IPS-NIHi7 (cell line): ENCODE results near the gene FBXW11.
A peak's percentile ranks its signal among the peaks of the same experiment; 100 is the strongest.
"Not testable (repeated sequence)": the region's sequence is repeated elsewhere in the genome, so short reads cannot be mapped to it uniquely, and the experiment has no call there.

Experiments used
- DNase-seq: peaks from one replicate; pipeline ENCODE4 v3.0.0; 2012; ENCODE audit warnings: mixed read lengths; ENCODE audit errors: extremely low spot score

FBXW11 gene

DNA sequence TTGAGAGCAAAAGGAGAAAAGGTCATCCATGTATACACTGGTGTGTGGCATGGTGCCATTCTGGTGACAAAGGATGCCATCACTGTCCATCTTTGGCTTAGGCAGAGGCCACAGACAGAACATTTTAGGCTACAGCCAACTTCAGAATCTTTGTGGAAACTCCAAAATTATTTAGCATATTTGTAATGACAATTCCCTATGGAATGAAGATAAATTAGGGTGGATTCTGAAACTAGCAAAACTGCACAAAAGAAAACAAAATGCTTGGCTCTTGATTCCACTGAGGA, 92.5 kb downstream of the FBXW11 start:
- DNase-seq: no peak

DNA sequence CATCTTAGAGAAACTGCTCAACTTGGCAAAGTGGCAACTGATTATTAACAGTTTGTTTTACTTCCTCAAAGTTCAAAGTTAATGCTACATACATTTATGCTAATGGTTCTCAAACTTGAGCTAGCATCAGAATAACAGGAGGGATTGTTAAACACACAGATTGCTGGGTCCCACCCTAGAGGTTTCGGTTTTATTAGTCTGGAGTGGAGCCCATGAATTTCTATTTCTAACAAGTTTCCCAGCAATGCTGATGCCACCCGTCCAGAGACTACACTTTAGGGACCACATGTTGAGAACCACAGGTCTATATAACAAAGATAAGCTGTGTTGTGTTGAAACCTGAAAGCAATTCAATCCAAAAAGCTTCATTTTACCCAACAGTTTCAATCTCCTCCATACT, 95.3 kb downstream of the FBXW11 start:
- no peak for DNase-seq

DNA sequence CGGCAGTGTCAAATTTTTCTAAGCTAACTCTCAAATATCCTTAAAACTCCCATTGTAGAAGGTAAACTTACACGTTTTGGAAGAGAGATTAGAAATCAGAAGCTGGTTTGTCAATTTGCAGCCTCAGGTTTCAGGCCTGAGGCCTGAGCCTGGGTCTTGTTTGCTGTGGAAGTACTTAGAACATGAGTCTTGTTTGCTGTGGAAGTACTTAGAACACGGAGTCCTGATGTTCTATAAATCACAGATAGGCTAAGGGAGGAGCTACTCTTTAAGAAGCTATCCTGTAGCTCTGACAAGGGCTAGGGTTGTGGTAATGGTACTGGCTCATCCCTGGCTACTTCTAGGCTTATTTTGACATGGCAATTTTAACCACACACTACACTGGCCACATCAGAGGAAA, 97.8 kb downstream of the FBXW11 start:
- DNase-seq: no peak

- DNase-seq: peak; percentile 51
These were observed 98.6 kb downstream of the FBXW11 start for GRCh38 chr5:171907725-171908343.

GRCh38 chr5:171906703-171907590, 99.5 kb downstream of the FBXW11 start:
- DNase-seq: no peak

- no peak for DNase-seq
These were observed 100.3 kb downstream of the FBXW11 start for GRCh38 chr5:171906066-171906570.

DNA sequence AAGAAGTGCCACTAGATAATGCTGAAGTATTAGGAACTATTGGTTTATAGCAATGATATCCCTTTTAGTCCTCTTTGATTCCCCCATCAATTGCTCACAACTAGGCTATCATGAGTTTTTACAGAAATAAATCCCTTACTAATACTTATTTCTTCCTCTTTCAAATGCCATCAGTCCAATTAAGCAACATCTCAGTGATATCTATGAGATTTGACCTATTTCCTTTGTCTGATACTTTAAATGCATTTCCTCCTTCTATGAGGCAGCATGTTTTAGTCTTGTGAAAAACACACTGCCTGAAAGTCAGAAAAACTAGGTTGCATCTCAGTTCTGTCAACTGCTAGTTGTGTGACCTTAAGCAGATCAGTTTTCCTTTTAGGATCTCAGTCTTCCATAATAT, 101.6 kb downstream of the FBXW11 start:
- DNase-seq: no peak

DNA sequence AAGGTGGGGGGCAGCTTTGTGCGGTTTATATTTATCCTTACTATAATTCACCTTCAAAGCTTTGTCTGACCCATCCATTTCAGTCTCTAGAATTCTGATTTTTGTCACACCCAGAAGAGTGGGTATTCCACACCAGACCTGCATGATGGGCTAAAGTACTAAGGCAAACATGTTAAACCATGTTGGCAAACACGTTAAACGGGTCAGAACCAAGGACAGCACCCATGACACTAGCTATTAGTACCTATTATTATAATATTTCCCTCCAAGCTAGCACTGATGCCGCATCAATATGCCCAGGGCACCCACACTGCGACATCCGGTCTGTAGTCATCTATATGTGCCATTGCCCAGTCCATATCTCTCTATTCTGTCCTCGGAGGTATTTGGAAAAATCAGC, 104.7 kb downstream of the FBXW11 start:
- DNase-seq: no peak

DNA sequence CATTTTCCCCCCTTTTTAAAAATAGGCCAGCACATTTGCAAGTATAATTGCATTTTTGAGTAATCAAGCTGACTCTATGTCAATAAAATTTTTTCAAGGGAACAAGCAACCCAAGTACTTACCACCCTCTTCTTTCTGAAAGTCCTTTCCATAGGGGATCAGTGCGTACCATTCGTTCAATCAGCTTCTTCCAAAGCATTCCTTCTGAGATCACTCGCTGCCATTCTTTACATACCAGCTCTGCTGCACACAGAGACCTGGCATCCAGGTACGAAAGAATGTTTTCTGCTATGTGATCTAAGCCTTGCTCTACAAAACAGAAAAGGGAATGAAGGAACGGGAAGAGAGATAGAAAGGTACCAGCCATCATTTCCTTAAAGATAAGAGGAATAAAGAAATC, 106.6 kb downstream of the FBXW11 start:
- no peak for DNase-seq

- no peak for DNase-seq
These were observed 107.6 kb downstream of the FBXW11 start for GRCh38 chr5:171898879-171899278.

DNA sequence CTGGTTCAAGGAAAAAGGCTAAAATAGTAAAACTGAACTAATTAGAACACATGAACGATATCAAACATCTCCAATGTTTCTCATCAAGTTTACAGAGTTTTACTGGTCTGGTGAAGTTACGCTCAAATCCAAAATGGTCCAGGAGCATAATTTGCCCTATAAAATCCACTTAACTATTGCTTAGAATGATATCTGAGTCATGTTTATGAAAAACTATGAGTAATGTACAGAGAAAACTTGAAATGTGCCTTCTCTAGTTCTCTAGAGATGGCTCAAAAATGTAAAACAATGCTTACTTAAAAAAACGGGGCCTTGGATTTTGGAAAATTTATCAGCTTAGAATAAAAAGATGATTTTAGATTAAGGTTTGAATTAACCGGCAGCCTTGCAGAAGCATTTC, 108.1 kb downstream of the FBXW11 start:
- no peak for DNase-seq

DNA sequence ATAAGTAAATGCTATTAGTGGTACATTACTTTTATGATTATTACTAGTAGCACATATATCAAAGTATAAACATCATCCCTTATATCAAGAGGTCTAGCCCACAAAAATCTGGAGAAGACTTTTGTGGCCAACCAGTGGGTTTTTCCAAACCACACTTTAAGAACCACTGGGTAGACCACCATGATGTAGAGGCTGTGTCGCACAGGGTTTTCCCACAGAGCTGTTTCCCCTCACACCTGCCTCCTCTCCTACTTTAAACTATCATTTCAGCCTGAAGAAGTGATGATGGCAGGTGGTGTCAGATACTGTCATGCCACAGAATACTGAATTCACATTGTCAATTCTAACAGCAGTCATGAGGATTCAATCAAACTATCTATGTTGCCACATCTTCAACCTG, 109.2 kb downstream of the FBXW11 start:
- DNase-seq: no peak

DNA sequence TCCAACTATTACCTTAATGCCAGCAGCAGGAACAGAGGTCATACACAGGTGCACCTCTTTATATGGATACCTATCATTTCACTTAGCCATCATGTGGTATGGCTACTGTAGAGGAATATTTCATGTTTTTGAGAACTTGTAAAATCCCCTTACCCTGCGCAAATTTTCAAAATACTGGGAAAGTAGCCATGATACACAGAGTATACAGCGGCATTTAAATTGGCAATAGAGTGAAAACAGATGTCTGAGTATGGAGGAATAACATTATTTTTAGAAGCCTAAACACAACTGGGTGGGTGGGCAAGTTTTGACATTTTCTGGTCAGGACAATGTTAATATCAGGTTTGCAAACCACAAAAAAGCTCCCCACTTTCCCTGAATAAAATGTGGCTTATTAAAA, 111.4 kb downstream of the FBXW11 start:
- no peak for DNase-seq

DNA sequence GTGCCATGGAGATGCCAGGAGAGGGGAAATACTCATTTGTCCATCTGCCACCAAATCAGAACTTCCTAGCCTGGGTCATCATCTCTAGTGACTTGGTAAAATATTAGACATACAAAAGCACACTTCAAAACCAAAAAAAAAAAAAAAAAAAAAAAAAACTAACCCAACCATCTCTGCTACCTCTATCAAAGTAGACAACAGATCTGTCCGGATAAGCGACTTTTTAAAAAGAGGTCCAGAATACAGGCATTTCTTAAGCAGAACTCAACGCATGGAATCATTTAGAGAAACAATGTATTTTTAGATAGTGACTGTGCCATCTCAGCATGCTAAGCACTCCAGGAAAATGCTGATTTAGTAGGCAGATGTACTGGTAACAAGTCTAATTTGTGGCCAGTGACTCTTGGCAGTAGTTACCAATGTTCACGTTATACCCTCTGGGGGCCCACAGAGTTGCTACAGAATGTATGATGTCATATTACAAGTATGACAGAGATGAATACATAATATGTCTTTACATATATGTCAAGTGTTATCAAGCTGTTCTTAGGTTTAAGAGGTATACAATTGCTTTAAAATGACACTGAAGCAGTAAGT, 113.0 kb downstream of the FBXW11 start:
- DNase-seq: no peak

- DNase-seq: no peak
These were observed 114.8 kb downstream of the FBXW11 start for GRCh38 chr5:171891595-171891994.

DNA sequence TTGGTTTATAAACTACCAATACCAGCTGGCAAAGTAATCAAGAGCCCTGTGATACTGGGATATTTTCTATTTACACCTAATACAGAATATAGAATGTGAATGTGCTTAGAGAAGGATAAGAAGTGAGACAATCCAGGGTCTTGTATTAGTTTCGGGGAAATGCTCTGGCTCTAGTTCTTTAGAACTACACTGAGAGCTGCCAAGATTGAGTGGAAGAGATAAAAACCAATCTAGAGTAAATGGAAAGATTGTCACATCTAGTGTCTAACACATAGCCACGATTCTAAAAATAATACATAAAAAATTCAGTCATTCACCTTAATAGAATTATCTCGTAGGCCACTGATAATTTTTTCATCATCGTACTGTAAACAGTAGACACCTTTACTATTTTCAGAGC, 115.3 kb downstream of the FBXW11 start:
- DNase-seq: no peak

DNA sequence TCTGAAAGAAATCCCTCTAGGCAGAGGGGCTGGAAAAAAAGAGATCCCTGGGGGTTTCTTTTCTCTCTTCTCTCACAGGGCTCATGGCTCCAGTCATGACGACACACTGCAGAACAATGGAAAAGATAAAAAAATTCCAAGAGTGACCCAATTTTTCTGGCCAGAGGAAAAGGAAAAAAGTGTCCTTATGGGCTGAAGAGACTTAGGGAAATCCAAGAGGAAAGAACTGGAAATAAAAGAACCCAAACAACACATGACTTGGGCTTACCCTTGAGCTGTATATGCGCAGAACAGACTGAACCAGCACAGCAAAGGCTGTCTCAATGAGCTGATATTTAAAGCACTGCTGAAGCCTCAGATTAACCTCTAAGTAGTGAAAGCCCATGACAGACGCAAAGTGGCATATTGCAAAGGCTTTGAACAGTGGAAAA, 118.4 kb downstream of the FBXW11 start:
- no peak for DNase-seq

GRCh38 chr5:171886037-171886436, 120.4 kb downstream of the FBXW11 start:
- DNase-seq: not testable (repeated sequence)

DNA sequence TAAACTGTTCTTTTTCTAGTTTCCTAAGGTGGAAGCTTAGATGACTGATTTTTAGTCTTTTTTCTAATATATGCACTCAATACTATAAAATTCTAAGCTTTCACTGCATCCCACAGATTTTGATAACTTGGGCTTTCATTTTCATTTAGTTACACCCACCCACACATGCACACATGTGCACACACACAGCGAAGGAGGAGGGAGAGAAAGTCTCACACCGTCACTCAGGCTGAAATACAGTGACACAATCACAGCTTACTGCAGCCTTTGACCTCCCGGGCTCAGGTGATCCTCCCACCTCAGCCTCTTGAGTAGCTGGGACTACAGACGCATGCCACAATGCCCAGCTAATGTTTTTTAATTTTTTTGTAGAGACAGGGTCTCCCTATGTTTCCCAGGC, 124.3 kb downstream of the FBXW11 start:
- DNase-seq: no peak

GRCh38 chr5:171874234-171874633, 132.2 kb downstream of the FBXW11 start:
- no peak for DNase-seq

DNA sequence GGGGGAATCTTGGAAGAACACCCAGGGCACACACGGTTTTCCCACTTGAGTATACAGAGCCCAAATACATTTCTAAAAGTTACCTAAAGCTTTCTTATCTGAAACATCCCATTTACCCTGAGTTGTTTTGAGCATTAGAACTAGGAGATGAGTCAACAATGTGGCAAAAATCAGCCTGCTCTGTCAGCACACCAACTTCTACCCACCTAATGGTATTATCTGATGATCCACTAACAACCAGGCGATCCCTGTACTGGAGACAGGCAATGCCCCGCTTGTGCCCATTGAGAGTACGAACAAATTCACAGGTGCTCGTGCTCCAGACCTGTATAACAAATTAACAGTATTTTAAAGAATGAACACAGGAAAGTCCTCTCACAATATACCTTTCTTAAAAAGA, 133.8 kb downstream of the FBXW11 start:
- DNase-seq: no peak

DNA sequence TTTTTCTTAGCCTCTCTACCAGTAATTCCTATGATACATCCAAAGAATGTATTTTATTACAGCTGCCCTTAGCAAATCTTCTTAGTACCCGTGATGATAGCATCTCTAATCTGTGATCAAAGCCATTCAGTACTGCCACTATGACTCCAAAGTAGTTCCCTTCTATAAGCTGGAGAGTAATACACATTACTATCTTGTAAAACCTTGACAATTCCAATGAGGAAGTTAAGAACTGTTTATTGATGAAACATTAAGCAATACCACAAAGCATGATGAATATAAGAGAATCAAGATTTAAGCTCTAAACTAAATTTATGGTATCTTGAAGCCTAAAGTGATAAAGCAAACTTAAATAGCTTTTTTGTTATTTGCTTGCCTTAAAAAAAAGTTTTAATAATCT, 134.7 kb downstream of the FBXW11 start:
- DNase-seq: no peak

GRCh38 chr5:171869956-171870355, 136.5 kb downstream of the FBXW11 start:
- DNase-seq: no peak
